ENCODE data around the gene UVRAG. TPM values are rescaled to one million over a fixed set of nuclear protein-coding genes. Genes with fewer than 3 reads are reported as not detected.

The UVRAG gene
- total RNA-seq, 1 donor from 2014 or later, result 45.2 TPM

- intact Hi-C loops (cut with DNase I), result no loop called here
- peak in 1 of 2 donors; percentile 71 for DNase-seq (ENCODE audit: low spot score in 2 of 2)
- no peaks in the 10 kb centered on the region for H3K27me3 ChIP-seq
- H3K4me1 ChIP-seq, result no peaks in the 10 kb centered on the region
- H3K9me3 ChIP-seq, result no peaks in the 10 kb centered on the region
- no peak overlapping the region for H3K4me3 ChIP-seq
- TF ChIP-seq, protein P1, sequence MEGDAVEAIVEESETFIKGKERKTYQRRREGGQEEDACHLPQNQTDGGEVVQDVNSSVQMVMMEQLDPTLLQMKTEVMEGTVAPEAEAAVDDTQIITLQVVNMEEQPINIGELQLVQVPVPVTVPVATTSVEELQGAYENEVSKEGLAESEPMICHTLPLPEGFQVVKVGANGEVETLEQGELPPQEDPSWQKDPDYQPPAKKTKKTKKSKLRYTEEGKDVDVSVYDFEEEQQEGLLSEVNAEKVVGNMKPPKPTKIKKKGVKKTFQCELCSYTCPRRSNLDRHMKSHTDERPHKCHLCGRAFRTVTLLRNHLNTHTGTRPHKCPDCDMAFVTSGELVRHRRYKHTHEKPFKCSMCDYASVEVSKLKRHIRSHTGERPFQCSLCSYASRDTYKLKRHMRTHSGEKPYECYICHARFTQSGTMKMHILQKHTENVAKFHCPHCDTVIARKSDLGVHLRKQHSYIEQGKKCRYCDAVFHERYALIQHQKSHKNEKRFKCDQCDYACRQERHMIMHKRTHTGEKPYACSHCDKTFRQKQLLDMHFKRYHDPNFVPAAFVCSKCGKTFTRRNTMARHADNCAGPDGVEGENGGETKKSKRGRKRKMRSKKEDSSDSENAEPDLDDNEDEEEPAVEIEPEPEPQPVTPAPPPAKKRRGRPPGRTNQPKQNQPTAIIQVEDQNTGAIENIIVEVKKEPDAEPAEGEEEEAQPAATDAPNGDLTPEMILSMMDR (IDR thresholded peaks at IDR 0.05), result no peak
- H3K27ac ChIP-seq, result peak overlapping the region in 1 of 2 donors; percentile 28
- no peaks in the 10 kb centered on the region for H3K36me3 ChIP-seq
These were observed 371.0 kb downstream of the UVRAG start for GRCh38 chr11:76185931-76186401.

DNA sequence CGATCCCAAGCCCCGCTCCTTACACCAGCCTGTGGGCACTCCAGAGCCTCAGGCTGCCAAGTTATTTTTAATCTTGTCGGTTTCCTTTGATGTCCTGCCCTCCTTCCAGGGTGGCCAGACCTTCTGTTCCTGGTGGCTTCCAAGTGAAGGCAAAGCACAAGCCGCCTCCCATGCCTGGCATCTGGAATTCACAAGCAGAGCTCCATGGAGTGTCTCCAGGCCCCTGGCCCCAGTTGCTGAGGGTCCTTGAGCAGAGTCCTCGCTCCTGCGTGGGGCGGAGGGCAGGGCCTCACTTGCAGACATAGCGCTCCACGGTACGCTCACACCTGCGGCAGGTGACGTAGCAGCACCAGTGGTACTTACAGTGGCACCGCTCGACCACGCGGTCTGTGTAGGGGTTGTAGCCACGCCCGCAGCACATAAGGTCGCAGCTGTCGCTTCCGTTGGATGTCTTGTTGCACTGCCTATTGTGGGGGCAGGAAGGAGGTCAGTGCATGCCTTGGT lies 371.8 kb downstream of the UVRAG start:
- no peaks in the 10 kb centered on the region for H3K27me3 ChIP-seq
- intact Hi-C loops (cut with DNase I), result no loop called here
- TF ChIP-seq, protein P1 (IDR thresholded peaks at IDR 0.05), result no peak
- no peaks in the 10 kb centered on the region for H3K36me3 ChIP-seq
- H3K4me1 ChIP-seq, result no peaks in the 10 kb centered on the region
- no peak for DNase-seq (ENCODE audit: low spot score in 2 of 2)
- no peak overlapping the region for H3K4me3 ChIP-seq
- no peaks in the 10 kb centered on the region for H3K9me3 ChIP-seq
- H3K27ac ChIP-seq, result peak overlapping the region in 1 of 2 donors; percentile 21

DNA sequence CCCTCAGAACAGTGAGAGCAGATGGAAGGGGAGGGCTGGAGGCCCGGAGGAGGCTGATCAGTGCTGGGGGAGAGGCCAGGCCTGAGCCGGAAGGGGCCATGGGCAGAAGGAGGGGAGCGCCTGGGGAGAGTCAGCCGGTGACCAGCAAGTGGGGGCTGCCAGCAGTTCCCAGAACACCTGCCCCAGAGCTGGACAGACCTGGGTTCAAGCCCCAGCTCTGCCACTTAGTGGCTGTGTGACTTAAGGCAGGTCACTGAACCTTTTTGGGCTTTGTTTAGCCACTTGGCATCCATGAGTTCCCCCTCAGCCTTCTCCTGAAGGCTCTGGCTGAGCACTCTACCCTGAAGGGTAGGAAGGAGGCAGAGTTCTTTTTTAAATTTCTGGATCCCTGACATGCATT lies 373.9 kb downstream of the UVRAG start:
- TF ChIP-seq, protein P1 (IDR thresholded peaks at IDR 0.05), result no peak
- Histone ChIP-seq H3K36me3 (no peaks in the 10 kb centered on the region), H3K27me3 (no peaks in the 10 kb centered on the region), H3K4me1 (no peaks in the 10 kb centered on the region), H3K4me3 (no peak overlapping the region), H3K27ac (no peak overlapping the region), H3K9me3 (no peaks in the 10 kb centered on the region)
- intact Hi-C loops (cut with DNase I), result no loop called here
- no peak for DNase-seq (ENCODE audit: low spot score in 2 of 2)

DNA sequence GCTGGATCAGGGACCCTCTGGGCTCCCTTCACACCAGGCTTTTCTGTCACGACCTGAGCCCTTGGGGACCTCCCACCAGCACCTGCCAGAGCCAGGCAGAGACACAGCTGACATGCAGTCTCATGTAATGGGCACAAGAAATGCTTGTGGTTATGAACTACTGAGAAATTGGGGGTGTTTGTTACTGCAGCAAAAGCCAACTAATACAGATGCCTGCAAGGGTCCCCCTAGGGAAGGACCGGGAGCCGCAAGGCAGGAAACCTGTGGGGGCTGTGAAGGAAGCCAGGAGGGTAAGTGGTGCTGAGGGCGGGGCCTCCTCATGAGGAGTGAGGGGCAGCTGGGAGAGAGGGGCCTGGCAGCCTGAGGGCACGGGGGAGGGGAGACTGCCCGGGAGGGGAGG lies 374.7 kb downstream of the UVRAG start:
- intact Hi-C loops (cut with DNase I), result no loop called here
- Histone ChIP-seq H3K4me1 (no peaks in the 10 kb centered on the region), H3K27ac (no peak overlapping the region), H3K27me3 (no peaks in the 10 kb centered on the region), H3K9me3 (no peaks in the 10 kb centered on the region), H3K36me3 (no peaks in the 10 kb centered on the region), H3K4me3 (no peak overlapping the region)
- no peak for DNase-seq (ENCODE audit: low spot score in 2 of 2)
- TF ChIP-seq, protein P1 (IDR thresholded peaks at IDR 0.05), result no peak

DNA sequence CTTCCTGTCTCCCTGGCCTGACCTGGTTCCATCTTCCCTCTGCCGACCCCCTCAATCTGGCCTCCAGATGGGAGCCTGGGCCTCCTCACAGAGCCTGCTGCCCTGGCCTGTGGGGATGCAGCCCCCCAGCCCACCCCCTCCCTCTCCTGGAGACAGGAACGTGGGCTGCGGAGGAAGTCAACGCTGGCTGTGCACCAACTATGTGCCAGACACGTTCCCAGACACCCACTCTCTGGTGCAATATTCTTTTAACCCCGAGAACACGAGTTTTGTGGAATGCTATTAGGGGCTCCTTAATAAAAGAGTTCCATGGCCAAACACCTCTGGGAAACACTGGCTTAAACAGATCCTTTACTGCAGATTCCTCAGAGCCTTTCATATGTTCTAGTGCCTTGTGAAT lies 375.4 kb downstream of the UVRAG start:
- Histone ChIP-seq H3K4me3 (no peak overlapping the region), H3K27ac (no peak overlapping the region), H3K36me3 (no peaks in the 10 kb centered on the region), H3K4me1 (no peaks in the 10 kb centered on the region), H3K9me3 (no peaks in the 10 kb centered on the region), H3K27me3 (no peaks in the 10 kb centered on the region)
- no peak for DNase-seq (ENCODE audit: low spot score in 2 of 2)
- TF ChIP-seq, protein P1 (IDR thresholded peaks at IDR 0.05), result no peak
- intact Hi-C loops (cut with DNase I), result no loop called here

Other genes starting within 250 kb of the UVRAG start
- gene MAP6, start 146.2 kb upstream of the UVRAG start, total RNA-seq, result 15.8 TPM
- not detected for gene MOGAT2, start 97.4 kb upstream of the UVRAG start, total RNA-seq
- gene DGAT2, start 46.4 kb upstream of the UVRAG start, total RNA-seq, result 26.2 TPM

Data from ascending aorta (tissue), 2 donors.